Gastrocnemius medialis (tissue), 4 donors: ENCODE results near the gene HIVEP3. TPM values are rescaled to one million over a fixed set of nuclear protein-coding genes. Genes with fewer than 3 reads are reported as not detected.

Experiments used
- ATAC-seq, 2 donors: fragments of 150-250 bp; one replicate each; pipeline ENCODE4 v1.9.1; 2016
- DNase-seq, 2 donors: peaks; one replicate each; pipeline ENCODE4 v3.0.0-alpha.2; 2019
- H3K27ac ChIP-seq, 4 donors: fragments of 200-600 bp; sonication (generic); 1 replicate in 1 of 4; 2 replicates in 3 of 4; pipeline ENCODE4 v1.5.1; 2016 to 2018; ENCODE audit warnings: mild to moderate bottlenecking in 2 of 4, moderate library complexity in 1 of 4
- H3K27me3 ChIP-seq, 3 donors: fragments of 200-600 bp; sonication (generic) in 2 of 3; 1 replicate in 1 of 3; 2 replicates in 2 of 3; pipeline versions ENCODE4 v1.5.1 to v1.6.0; 2016 to 2019; ENCODE audit warnings: mild to moderate bottlenecking in 1 of 3, moderate library complexity in 1 of 3
- H3K36me3 ChIP-seq, 2 donors: fragments of 200-600 bp; sonication (generic) in 1 of 2; one replicate each; pipeline ENCODE4 v1.5.1; 2017 to 2018
- H3K4me1 ChIP-seq, 2 donors: fragments of 200-600 bp; sonication (generic) in 1 of 2; one replicate each; pipeline ENCODE4 v1.5.1; 2016 to 2017; ENCODE audit warnings: mild to moderate bottlenecking in 2 of 2
- H3K4me3 ChIP-seq, 4 donors: fragments of 200-600 bp; sonication (generic) in 3 of 4; 1 replicate in 1 of 4; 2 replicates in 3 of 4; pipeline ENCODE4 v1.5.1; 2016 to 2019; ENCODE audit warnings: mild to moderate bottlenecking in 2 of 4
- H3K9me3 ChIP-seq, 3 donors: fragments of 200-600 bp; sonication (generic) in 2 of 3; 1 replicate in 1 of 3; 2 replicates in 2 of 3; pipeline ENCODE4 v1.5.1; 2016 to 2019
- CTCF ChIP-seq, 5 experiments: fragments of 450-650 bp in 3 of 5; fragments of 200-600 bp in 2 of 5; sonication (generic) in 2 of 5; IDR thresholded peaks in 4 of 5; conservative IDR thresholded peaks in 1 of 5; 1 replicate in 4 of 5; 2 replicates in 1 of 5; pipeline ENCODE4 v1.5.1; 2016 to 2019; ENCODE audit warnings: antibody characterized with exemption in 5 of 5, mild to moderate bottlenecking in 3 of 5, moderate library complexity in 3 of 5
- POLR2A ChIP-seq, 2 donors: fragments of 450-650 bp; IDR thresholded peaks; one replicate each; pipeline ENCODE4 v1.6.1; 2017; ENCODE audit warnings: antibody characterized with exemption in 2 of 2, mild to moderate bottlenecking in 2 of 2, moderate library complexity in 2 of 2
- in situ Hi-C, 4 donors: fragments of 200-750 bp; cut with MboI; loops; one replicate each; pipeline versions ENCODE4 v1.15.0 to v1.8.0; 2017; ENCODE audit warnings: low sequenced_read_pairs in 4 of 4
- intact Hi-C: fragments of 100-400 bp; cut with DNase I; formaldehyde crosslinking; loops from one replicate; pipeline ENCODE4 v1.15.1; 2023; ENCODE audit warnings: low total_unique reads
- total RNA-seq, 4 donors: library from RNA; depleted of rRNA; stranded (reverse); fragments of >200 nt; gene quantifications; one replicate each; pipeline versions ENCODE4 v1.1.0 to v1.2.3, GENCODE V29; 2016

The HIVEP3 gene
- total RNA-seq, 4 donors from 2014 or later = 0.80 to 1.8 (median 1.3) TPM

DNA sequence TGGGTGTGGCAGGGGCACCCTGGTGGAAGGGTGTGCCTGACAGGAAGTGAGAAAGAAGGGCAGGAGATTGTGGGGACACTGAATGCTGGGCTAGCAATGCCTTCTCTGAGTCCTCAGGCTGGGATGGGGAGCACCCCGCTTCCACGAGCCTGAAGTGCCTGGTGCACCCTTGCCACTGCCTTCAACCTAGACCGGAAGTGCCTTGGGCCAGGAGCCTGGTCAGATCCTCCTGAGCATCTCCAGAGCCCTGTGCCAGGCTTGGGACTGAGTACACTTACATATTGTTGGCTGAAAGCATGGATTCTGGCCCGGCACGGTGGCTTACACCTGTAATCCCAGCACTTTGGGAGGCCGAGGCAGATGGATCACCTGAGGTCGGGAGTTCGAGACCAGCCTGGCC is 228.4 kb downstream of the HIVEP3 start:
- Histone ChIP-seq H3K27ac (no peak overlapping the region), H3K4me1 (peaks cover 6 to 11% of the 10 kb centered on the region in 2 donors), H3K4me3 (no peak overlapping the region), H3K27me3 (no peaks in the 10 kb centered on the region), H3K36me3 (no peaks in the 10 kb centered on the region), H3K9me3 (no peaks in the 10 kb centered on the region)
- ATAC-seq (no peak), DNase-seq (no peak)
- in situ Hi-C loops (no loop called here), intact Hi-C loops (no loop called here)
- TF ChIP-seq CTCF (IDR thresholded peaks at IDR 0.05 in 4 of 5, conservative IDR thresholded peaks at IDR 0.05 in 1 of 5) (no peak), POLR2A (IDR thresholded peaks at IDR 0.05) (no peak)

DNA sequence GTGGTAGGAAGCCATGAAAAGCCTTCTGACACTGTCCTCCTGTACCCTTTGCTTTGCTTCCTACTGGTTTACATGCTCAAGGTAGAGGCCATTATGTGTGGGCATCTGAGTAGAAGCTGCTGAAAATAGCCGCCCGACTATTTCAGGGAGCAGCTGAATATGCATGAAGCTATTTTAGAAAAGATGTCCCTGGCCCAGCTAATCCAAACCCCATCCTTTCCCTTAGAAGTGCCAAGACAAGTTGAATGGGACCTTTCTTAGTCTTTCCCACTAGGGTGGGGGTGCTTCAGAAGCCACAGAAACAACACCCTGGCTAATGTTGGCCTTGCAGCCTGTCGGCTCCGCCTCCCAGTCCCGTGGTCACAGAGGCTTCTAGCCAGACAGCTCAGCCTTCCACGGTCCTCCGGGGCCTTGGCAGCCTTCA is 229.2 kb downstream of the HIVEP3 start:
- ATAC-seq (peak; percentile 63 to 66), DNase-seq (peak in 1 of 2 donors; percentile 24)
- H3K36me3 ChIP-seq = no peaks in the 10 kb centered on the region
- H3K27me3 ChIP-seq = no peaks in the 10 kb centered on the region
- in situ Hi-C loops = no loop called here
- peaks cover 6 to 11% of the 10 kb centered on the region in 2 donors for H3K4me1 ChIP-seq
- TF ChIP-seq CTCF (IDR thresholded peaks at IDR 0.05 in 4 of 5, conservative IDR thresholded peaks at IDR 0.05 in 1 of 5) (no peak), POLR2A (IDR thresholded peaks at IDR 0.05) (no peak)
- no peaks in the 10 kb centered on the region for H3K9me3 ChIP-seq
- H3K4me3 ChIP-seq = no peak overlapping the region
- intact Hi-C loops = no loop called here
- peak overlapping the region in 1 of 4 donors; percentile 4 for H3K27ac ChIP-seq

DNA sequence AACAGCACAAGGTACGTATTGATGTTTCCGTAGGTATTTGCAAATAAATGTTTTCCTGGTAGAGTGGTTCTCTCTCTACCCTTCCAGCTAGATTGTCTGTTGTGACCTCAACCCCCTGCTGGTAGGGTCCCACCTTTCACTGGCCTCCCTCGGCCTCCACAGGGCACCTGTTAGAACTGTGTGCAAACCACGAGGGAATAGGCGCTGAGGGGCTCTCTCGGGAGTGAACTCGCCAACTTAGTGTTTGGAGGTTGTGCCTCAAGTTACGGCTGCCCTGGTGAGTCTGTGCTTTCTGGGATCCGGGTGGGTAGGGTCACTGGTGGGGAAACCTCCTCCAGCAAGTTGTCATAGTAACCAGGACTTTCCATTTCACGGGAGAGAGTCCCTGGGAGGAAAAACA is 229.6 kb downstream of the HIVEP3 start:
- in situ Hi-C loops (no loop called here), intact Hi-C loops (no loop called here)
- H3K27ac ChIP-seq = no peak overlapping the region
- H3K4me3 ChIP-seq = no peak overlapping the region
- H3K36me3 ChIP-seq = no peaks in the 10 kb centered on the region
- ATAC-seq (no peak), DNase-seq (no peak)
- H3K4me1 ChIP-seq = peaks cover 6 to 15% of the 10 kb centered on the region in 2 donors
- no peaks in the 10 kb centered on the region for H3K27me3 ChIP-seq
- TF ChIP-seq POLR2A (IDR thresholded peaks at IDR 0.05) = no peak
- TF ChIP-seq CTCF (IDR thresholded peaks at IDR 0.05 in 4 of 5, conservative IDR thresholded peaks at IDR 0.05 in 1 of 5) = no peak
- no peaks in the 10 kb centered on the region for H3K9me3 ChIP-seq

DNA sequence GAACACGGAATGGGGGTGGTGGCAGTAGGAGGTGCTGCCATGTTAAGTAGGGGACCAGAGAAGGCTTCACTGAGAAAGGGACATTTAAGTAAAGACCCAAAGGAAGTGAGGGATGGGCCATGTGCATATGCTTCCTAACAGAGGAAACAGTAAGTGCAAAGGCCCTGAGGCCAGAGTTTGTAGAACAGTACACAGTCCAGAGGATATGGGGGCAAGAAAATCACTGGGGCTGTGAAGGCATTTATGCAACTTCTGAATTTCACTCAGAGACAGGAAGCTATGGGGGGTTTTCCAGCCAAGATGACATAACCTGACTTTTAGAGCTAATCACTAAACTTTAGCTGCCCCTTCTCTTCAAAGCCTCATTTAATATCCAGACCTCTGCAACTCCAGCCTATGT is 231.7 kb downstream of the HIVEP3 start:
- H3K9me3 ChIP-seq = no peaks in the 10 kb centered on the region
- no peak overlapping the region for H3K27ac ChIP-seq
- no peak for TF ChIP-seq POLR2A (IDR thresholded peaks at IDR 0.05)
- H3K4me3 ChIP-seq = no peak overlapping the region
- no peaks in the 10 kb centered on the region for H3K27me3 ChIP-seq
- intact Hi-C loops (no loop called here), in situ Hi-C loops (no loop called here)
- peaks cover 6 to 20% of the 10 kb centered on the region in 2 donors for H3K4me1 ChIP-seq
- DNase-seq (no peak), ATAC-seq (no peak)
- H3K36me3 ChIP-seq = no peaks in the 10 kb centered on the region

DNA sequence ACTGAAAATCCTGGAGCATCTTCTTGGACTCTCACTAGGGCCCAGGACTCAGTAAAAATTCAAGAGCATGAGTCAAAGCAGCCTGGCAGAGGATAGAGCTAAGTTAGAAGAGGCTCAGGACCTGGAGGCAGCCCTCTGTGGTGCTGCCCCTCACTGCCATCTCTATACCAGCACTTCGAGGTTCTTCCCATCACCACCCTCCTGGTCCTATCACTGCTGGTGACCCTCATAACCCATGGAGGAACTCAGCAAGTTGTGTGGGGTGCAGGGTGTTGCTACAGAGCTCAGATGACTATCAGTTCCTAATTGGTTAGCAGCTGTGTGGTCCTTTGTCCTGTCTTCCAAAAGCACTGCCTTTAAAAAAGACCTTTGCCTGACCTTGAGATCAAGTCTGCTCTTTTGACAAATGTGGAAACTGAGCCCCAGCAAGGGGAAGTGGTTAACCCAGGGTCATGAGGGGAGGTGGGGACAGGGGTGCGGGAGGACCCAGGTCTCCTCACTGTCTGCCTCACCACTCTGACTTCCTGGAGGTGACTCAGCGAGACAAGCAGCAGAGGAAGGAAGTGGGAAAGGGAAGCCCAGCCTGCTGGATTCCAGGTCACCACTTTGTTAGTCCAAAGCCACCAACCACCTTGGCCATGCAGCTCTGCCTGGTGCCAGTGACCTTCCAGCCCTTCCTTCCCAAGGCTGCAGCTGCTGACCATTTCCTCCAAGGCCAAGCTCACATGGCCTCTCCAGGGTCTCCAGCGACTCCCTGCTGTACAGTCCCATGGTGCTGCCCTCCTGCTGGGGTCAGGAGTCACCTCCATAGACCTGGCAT is 234.8 kb downstream of the HIVEP3 start:
- peaks cover 0 to 14% of the 10 kb centered on the region in 2 donors for H3K4me1 ChIP-seq
- H3K36me3 ChIP-seq = no peaks in the 10 kb centered on the region
- no peak for ATAC-seq
- DNase-seq = no peak
- no peak for TF ChIP-seq CTCF (IDR thresholded peaks at IDR 0.05 in 4 of 5, conservative IDR thresholded peaks at IDR 0.05 in 1 of 5)
- no peak for TF ChIP-seq POLR2A (IDR thresholded peaks at IDR 0.05)
- no peak overlapping the region for H3K4me3 ChIP-seq
- intact Hi-C loops = no loop called here
- no peak overlapping the region for H3K27ac ChIP-seq
- H3K27me3 ChIP-seq = no peaks in the 10 kb centered on the region
- in situ Hi-C loops = no loop called here
- H3K9me3 ChIP-seq = no peaks in the 10 kb centered on the region
